Esophagus squamous epithelium (tissue), 5 donors: ENCODE results near the gene ZMIZ1. TPM values are rescaled to one million over a fixed set of nuclear protein-coding genes. Genes with fewer than 3 reads are reported as not detected.

Experiments
- DNase-seq: peaks from one replicate; lab custom pipeline; 2025; lab: John Stamatoyannopoulos, UW
- H3K27ac ChIP-seq, 4 donors: fragments of 200-600 bp; sonication (generic); one replicate each; pipeline ENCODE4 v1.5.1; 2016 to 2019; ENCODE audit warnings: mild to moderate bottlenecking in 1 of 4
- H3K27me3 ChIP-seq, 4 donors: fragments of 200-600 bp; sonication (generic); 1 replicate in 3 of 4; 2 replicates in 1 of 4; pipeline versions ENCODE4 v1.5.1 to v1.6.0; 2017 to 2021; ENCODE audit warnings: antibody characterized with exemption in 1 of 4
- H3K36me3 ChIP-seq, 3 donors: fragments of 200-600 bp; sonication (generic); one replicate each; pipeline ENCODE4 v1.5.1; 2016 to 2019
- H3K4me1 ChIP-seq, 3 donors: fragments of 200-600 bp; sonication (generic); one replicate each; pipeline ENCODE4 v1.5.1; 2017 to 2019
- H3K4me3 ChIP-seq, 4 donors: fragments of 200-600 bp; sonication (generic); 1 replicate in 3 of 4; 2 replicates in 1 of 4; pipeline ENCODE4 v1.5.1; 2016 to 2019; ENCODE audit warnings: mild to moderate bottlenecking in 2 of 4, moderate library complexity in 1 of 4
- H3K9me3 ChIP-seq, 3 donors: fragments of 200-600 bp; sonication (generic); one replicate each; pipeline ENCODE4 v1.5.1; 2016 to 2019
- POLR2A ChIP-seq, 4 donors: fragments of 450-650 bp; IDR thresholded peaks; one replicate each; pipeline ENCODE4 v1.6.1; 2017; ENCODE audit warnings: antibody characterized with exemption in 4 of 4, mild to moderate bottlenecking in 4 of 4, moderate library complexity in 3 of 4
- WGBS, 2 donors: methylation state at CpG; one replicate each; pipeline ENCODE4 v1.1.5; 2018; 5-methylcytosine and 5-hydroxymethylcytosine counted together
- intact Hi-C: fragments of 100-400 bp; cut with DNase I; formaldehyde crosslinking; loops from one replicate; pipeline ENCODE4 v1.15.0; 2022
- total RNA-seq, 4 donors: library from RNA; depleted of rRNA; stranded (reverse); fragments of >200 nt; gene quantifications; one replicate each; pipeline ENCODE4 v1.1.0, GENCODE V29; 2016
- TF ChIP-seq, protein P1 (sequence below), 6 experiments: fragments of 450-650 bp in 4 of 6; fragments of 200-600 bp in 2 of 6; sonication (generic) in 2 of 6; IDR thresholded peaks; one replicate each; pipeline ENCODE4 v1.5.1; 2016 to 2019; ENCODE audit warnings: antibody characterized with exemption in 6 of 6, mild to moderate bottlenecking in 4 of 6, moderate library complexity in 4 of 6
- donor health status: DM: yes; HTN: yes; CAD: no.

The ZMIZ1 gene
- total RNA-seq, 4 donors from 2014 or later, result 28.2 to 79.5 (median 40.4) TPM

DNA sequence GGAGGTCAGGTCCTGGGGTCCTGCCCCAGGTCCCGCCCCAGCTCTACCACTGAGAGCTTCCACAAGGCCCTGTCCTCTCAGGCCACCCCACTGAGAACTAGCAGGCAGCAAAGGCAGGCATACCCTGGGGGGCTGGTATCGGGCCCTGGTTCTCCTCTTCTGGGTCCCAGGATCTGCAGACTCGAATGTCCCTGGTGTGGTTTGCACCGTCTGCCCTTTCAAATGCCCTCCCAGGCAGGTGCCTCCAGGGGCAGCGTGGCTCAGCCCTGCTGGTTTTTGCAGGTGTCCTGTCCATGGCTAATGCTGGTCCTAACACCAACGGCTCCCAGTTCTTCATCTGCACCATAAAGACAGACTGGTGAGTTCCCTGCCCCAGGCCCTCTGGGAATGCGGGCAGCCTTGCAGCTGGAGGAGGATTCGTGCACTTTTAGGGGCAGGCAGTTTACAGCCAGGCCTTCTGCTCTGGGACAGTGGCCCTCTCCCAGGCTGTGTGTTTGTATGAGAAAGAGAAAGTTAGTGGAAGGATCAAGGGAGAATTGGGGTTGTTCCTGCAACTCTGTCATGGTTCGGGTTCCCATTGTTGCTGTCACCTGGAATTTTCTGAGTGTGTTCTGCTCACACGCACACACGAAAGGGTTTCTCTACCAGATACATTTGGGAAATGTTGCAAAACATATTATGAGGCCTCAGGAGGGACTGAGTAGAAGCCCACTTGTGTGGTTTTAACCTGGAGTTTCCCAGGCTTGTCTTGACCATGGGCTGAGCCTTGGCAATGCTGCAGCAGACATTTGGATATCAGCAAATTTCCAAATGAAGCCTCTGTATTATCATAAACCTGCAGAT is 283.5 kb downstream of the ZMIZ1 start:
- Histone ChIP-seq H3K36me3 (peaks cover 47 to 83% (median 52%) of the 10 kb centered on the region in 3 donors), H3K4me1 (peaks cover 9 to 33% (median 25%) of the 10 kb centered on the region in 3 donors), H3K9me3 (no peaks in the 10 kb centered on the region), H3K27me3 (no peaks in the 10 kb centered on the region), H3K4me3 (no peak overlapping the region), H3K27ac (no peak overlapping the region)
- DNase-seq, result no peak
- 80 to 95% methylated on average over 3 to 4 of the region's 11 CpGs for WGBS, 2 donors
- TF ChIP-seq, protein P1, sequence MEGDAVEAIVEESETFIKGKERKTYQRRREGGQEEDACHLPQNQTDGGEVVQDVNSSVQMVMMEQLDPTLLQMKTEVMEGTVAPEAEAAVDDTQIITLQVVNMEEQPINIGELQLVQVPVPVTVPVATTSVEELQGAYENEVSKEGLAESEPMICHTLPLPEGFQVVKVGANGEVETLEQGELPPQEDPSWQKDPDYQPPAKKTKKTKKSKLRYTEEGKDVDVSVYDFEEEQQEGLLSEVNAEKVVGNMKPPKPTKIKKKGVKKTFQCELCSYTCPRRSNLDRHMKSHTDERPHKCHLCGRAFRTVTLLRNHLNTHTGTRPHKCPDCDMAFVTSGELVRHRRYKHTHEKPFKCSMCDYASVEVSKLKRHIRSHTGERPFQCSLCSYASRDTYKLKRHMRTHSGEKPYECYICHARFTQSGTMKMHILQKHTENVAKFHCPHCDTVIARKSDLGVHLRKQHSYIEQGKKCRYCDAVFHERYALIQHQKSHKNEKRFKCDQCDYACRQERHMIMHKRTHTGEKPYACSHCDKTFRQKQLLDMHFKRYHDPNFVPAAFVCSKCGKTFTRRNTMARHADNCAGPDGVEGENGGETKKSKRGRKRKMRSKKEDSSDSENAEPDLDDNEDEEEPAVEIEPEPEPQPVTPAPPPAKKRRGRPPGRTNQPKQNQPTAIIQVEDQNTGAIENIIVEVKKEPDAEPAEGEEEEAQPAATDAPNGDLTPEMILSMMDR (IDR thresholded peaks at IDR 0.05), result no peak
- no peak for TF ChIP-seq POLR2A (IDR thresholded peaks at IDR 0.05)
- intact Hi-C loops, result no loop called here

DNA sequence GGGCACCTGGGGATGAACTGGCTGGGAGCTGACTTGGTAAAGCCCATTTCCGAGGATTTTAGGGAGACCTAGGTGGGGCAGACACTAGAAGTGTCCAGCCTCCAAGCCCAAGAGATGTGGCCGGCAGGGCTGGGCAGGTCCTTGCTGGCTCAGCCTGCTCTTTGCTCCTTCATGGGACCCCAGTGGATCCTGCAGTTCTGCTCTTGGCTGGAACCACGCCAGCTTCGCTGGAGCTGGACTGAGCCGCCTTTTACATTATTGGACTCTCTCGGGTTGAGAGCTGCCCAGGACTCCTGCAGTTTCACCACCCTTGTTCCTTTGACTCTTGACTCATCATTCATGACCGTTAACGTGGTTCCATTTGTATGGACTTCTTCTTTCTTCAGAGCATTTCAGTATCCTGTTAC is 284.2 kb downstream of the ZMIZ1 start:
- Histone ChIP-seq H3K36me3 (peaks cover 47 to 89% (median 52%) of the 10 kb centered on the region in 3 donors), H3K27me3 (no peaks in the 10 kb centered on the region), H3K27ac (no peak overlapping the region), H3K9me3 (no peaks in the 10 kb centered on the region), H3K4me3 (no peak overlapping the region), H3K4me1 (peaks cover 9 to 27% (median 23%) of the 10 kb centered on the region in 3 donors)
- intact Hi-C loops, result no loop called here
- no peak for DNase-seq
- WGBS, 2 donors, result 78 to 89% methylated on average over 7 to 8 of the region's 8 CpGs
- no peak for TF ChIP-seq POLR2A (IDR thresholded peaks at IDR 0.05)
- TF ChIP-seq, protein P1 (IDR thresholded peaks at IDR 0.05), result no peak

DNA sequence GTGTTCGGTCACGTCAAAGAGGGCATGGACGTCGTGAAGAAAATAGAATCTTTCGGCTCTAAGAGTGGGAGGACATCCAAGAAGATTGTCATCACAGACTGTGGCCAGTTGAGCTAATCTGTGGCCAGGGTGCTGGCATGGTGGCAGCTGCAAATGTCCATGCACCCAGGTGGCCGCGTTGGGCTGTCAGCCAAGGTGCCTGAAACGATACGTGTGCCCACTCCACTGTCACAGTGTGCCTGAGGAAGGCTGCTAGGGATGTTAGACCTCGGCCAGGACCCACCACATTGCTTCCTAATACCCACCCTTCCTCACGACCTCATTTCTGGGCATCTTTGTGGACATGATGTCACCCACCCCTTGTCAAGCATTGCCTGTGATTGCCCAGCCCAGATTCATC is 285.0 kb downstream of the ZMIZ1 start:
- Histone ChIP-seq H3K4me3 (no peak overlapping the region), H3K9me3 (no peaks in the 10 kb centered on the region), H3K27me3 (no peaks in the 10 kb centered on the region), H3K36me3 (peaks cover 47 to 89% (median 52%) of the 10 kb centered on the region in 3 donors), H3K27ac (no peak overlapping the region), H3K4me1 (peaks cover 4 to 25% (median 15%) of the 10 kb centered on the region in 3 donors)
- intact Hi-C loops, result no loop called here
- DNase-seq, result no peak
- TF ChIP-seq, protein P1 (IDR thresholded peaks at IDR 0.05), result no peak
- TF ChIP-seq POLR2A (IDR thresholded peaks at IDR 0.05), result no peak
- WGBS, 2 donors, result 84 to 93% methylated on average over 4 to 10 of the region's 11 CpGs

DNA sequence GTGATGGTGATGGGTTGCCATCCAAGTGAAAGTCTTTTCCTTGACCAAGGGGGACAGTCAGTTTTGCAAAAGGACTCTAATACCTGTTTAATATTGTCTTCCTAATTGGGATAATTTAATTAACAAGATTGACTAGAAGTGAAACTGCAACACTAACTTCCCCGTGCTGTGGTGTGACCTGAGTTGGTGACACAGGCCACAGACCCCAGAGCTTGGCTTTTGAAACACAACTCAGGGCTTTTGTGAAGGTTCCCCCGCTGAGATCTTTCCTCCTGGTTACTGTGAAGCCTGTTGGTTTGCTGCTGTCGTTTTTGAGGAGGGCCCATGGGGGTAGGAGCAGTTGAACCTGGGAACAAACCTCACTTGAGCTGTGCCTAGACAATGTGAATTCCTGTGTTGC is 285.4 kb downstream of the ZMIZ1 start:
- WGBS, 2 donors, result 39% methylated on average over 3 of the region's 3 CpGs; no CpG with 5 or more reads in 1 of the 2 donors
- peaks cover under 1 to 24% (median 11%) of the 10 kb centered on the region in 3 donors for H3K4me1 ChIP-seq
- H3K4me3 ChIP-seq, result no peak overlapping the region
- TF ChIP-seq POLR2A (IDR thresholded peaks at IDR 0.05), result no peak
- TF ChIP-seq, protein P1 (IDR thresholded peaks at IDR 0.05), result no peak
- H3K27ac ChIP-seq, result no peak overlapping the region
- H3K9me3 ChIP-seq, result no peaks in the 10 kb centered on the region
- peaks cover 47 to 85% (median 49%) of the 10 kb centered on the region in 3 donors for H3K36me3 ChIP-seq
- no peaks in the 10 kb centered on the region for H3K27me3 ChIP-seq
- intact Hi-C loops, result no loop called here
- no peak for DNase-seq

DNA sequence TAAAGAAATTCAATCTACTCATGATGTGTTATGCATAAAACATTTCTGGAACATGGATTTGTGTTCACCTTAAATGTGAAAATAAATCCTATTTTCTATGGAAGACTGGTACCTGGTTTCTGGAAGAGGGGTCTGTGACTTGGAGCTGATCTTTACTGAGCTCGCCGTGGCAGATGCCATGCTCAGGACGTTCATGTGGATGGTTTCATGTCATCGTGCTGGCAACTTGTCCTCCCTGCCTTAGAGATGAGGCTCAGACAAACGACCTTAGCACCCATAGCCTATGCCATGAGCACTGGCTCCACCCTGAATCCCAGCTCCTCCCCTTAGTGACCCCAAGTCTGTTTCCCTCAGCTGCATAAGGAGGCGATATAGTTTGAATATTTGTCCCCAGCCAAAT is 285.8 kb downstream of the ZMIZ1 start:
- DNase-seq, result no peak
- H3K27ac ChIP-seq, result no peak overlapping the region
- H3K36me3 ChIP-seq, result peaks cover 44 to 80% (median 46%) of the 10 kb centered on the region in 3 donors
- no peaks in the 10 kb centered on the region for H3K27me3 ChIP-seq
- intact Hi-C loops, result no loop called here
- TF ChIP-seq, protein P1 (IDR thresholded peaks at IDR 0.05), result no peak
- no peak for TF ChIP-seq POLR2A (IDR thresholded peaks at IDR 0.05)
- H3K4me1 ChIP-seq, result peaks cover 0 to 19% (median 7%) of the 10 kb centered on the region in 3 donors
- no peak overlapping the region for H3K4me3 ChIP-seq
- H3K9me3 ChIP-seq, result no peaks in the 10 kb centered on the region
- WGBS, 2 donors, result 85 to 88% methylated on average over 5 to 6 of the region's 6 CpGs
